ENCODE data around the gene ADAMTS14. TPM values are rescaled to one million over a fixed set of nuclear protein-coding genes. Genes with fewer than 3 reads are reported as not detected.

Gene ADAMTS14
- total RNA-seq, 2 experiments from 2014 or later, result not detected

GRCh38 chr10:70681731-70682005, 9.4 kb downstream of the ADAMTS14 start:
- Mint-ChIP-seq H3K4me3 (no peak overlapping the region), H3K4me1 (ENCODE audit: low read depth) (no peaks in the 10 kb centered on the region), H3K27me3 (no peaks in the 10 kb centered on the region), H3K36me3 (ENCODE audit: low read depth) (no peaks in the 10 kb centered on the region), H3K27ac (no peak overlapping the region), H3K9me3 (no peaks in the 10 kb centered on the region)
- ChIA-PET POLR2A (no interaction called here), CTCF (no interaction called here)
- DNase-seq, result no peak
- H3K9me3 ChIP-seq (ENCODE audit: control insufficient read depth in 1 of 2, insufficient read depth in 1 of 2, low read length in 2 of 2), result no peaks in the 10 kb centered on the region
- TF ChIP-seq CTCF (IDR thresholded peaks at IDR 0.05), result no peak
- H3K4me1 ChIP-seq (ENCODE audit: insufficient read depth, low read length), result no peaks in the 10 kb centered on the region
- no peaks in the 10 kb centered on the region for H3K36me3 ChIP-seq (ENCODE audit: insufficient read depth, low read length)
- H3K27me3 ChIP-seq (ENCODE audit: control insufficient read depth in 1 of 2, insufficient read depth in 2 of 2, low read length in 2 of 2), result no peaks in the 10 kb centered on the region
- ATAC-seq (ENCODE audit: poor library complexity), result no peak
- intact Hi-C loops (cut with DNase I, micrococcal nuclease), result no loop called here
- H3K4me3 ChIP-seq (ENCODE audit: low read length), result no peak overlapping the region
- H3K27ac ChIP-seq (ENCODE audit: low read depth in 1 of 2, low read length in 2 of 2), result no peak overlapping the region

GRCh38 chr10:70682920-70683600, 10.8 kb downstream of the ADAMTS14 start:
- no peaks in the 10 kb centered on the region for H3K27me3 ChIP-seq (ENCODE audit: control insufficient read depth in 1 of 2, insufficient read depth in 2 of 2, low read length in 2 of 2)
- ATAC-seq (ENCODE audit: poor library complexity) (no peak), DNase-seq (no peak)
- H3K36me3 ChIP-seq (ENCODE audit: insufficient read depth, low read length), result no peaks in the 10 kb centered on the region
- H3K9me3 ChIP-seq (ENCODE audit: control insufficient read depth in 1 of 2, insufficient read depth in 1 of 2, low read length in 2 of 2), result no peaks in the 10 kb centered on the region
- Mint-ChIP-seq H3K36me3 (ENCODE audit: low read depth) (no peaks in the 10 kb centered on the region), H3K9me3 (no peaks in the 10 kb centered on the region), H3K4me1 (ENCODE audit: low read depth) (no peaks in the 10 kb centered on the region), H3K27me3 (no peaks in the 10 kb centered on the region), H3K27ac (no peak overlapping the region), H3K4me3 (no peak overlapping the region)
- no peak for TF ChIP-seq CTCF (IDR thresholded peaks at IDR 0.05)
- CTCF ChIA-PET, result no interaction called here
- no peaks in the 10 kb centered on the region for H3K4me1 ChIP-seq (ENCODE audit: insufficient read depth, low read length)
- H3K27ac ChIP-seq (ENCODE audit: low read depth in 1 of 2, low read length in 2 of 2), result no peak overlapping the region
- no peak overlapping the region for H3K4me3 ChIP-seq (ENCODE audit: low read length)
- intact Hi-C loops (cut with DNase I, micrococcal nuclease), result no loop called here
- POLR2A ChIA-PET, result no interaction called here

- intact Hi-C loops (cut with DNase I, micrococcal nuclease), result no loop called here
- CTCF ChIA-PET, result no interaction called here
- H3K9me3 ChIP-seq (ENCODE audit: control insufficient read depth in 1 of 2, insufficient read depth in 1 of 2, low read length in 2 of 2), result no peaks in the 10 kb centered on the region
- POLR2A ChIA-PET, result no interaction called here
- H3K36me3 Mint-ChIP-seq (ENCODE audit: low read depth), result no peaks in the 10 kb centered on the region
- no peaks in the 10 kb centered on the region for H3K9me3 Mint-ChIP-seq
- no peaks in the 10 kb centered on the region for H3K4me1 Mint-ChIP-seq (ENCODE audit: low read depth)
- H3K27me3 Mint-ChIP-seq, result no peaks in the 10 kb centered on the region
- no peak for TF ChIP-seq CTCF (IDR thresholded peaks at IDR 0.05)
- H3K4me1 ChIP-seq (ENCODE audit: insufficient read depth, low read length), result no peaks in the 10 kb centered on the region
- no peak overlapping the region for H3K4me3 Mint-ChIP-seq
- no peak overlapping the region for H3K27ac ChIP-seq (ENCODE audit: low read depth in 1 of 2, low read length in 2 of 2)
- no peaks in the 10 kb centered on the region for H3K27me3 ChIP-seq (ENCODE audit: control insufficient read depth in 1 of 2, insufficient read depth in 2 of 2, low read length in 2 of 2)
- no peaks in the 10 kb centered on the region for H3K36me3 ChIP-seq (ENCODE audit: insufficient read depth, low read length)
- H3K27ac Mint-ChIP-seq, result no peak overlapping the region
- ATAC-seq (ENCODE audit: poor library complexity) (no peak), DNase-seq (no peak)
- no peak overlapping the region for H3K4me3 ChIP-seq (ENCODE audit: low read length)
Observed at GRCh38 chr10:70683601-70683934, 11.3 kb downstream of the ADAMTS14 start.
